PFSK-1 (cell line): Measurements from ENCODE around the gene DGUOK.

Experiments
- FOXP2 ChIP-seq: optimal IDR thresholded peaks from 2 replicates; pipeline ENCODE3; 2011; ENCODE audit warnings: borderline replicate concordance, control low read depth, inconsistent platforms; ENCODE audit not compliant: insufficient read depth; ENCODE audit errors: extremely low read length, extremely low read depth
- POLR2AphosphoS5 ChIP-seq: IDR thresholded peaks from 2 replicates; pipeline ENCODE4 v1.6.1; 2012; ENCODE audit warnings: low read depth, mild to moderate bottlenecking, control low read depth, low read length, moderate library complexity
- REST ChIP-seq, 2 experiments: IDR thresholded peaks; 2 replicates each; pipeline versions ENCODE4 v1.6.1 to v1.8.0; 2011 to 2012; ENCODE audit warnings: low read depth in 2 of 2, low read length in 2 of 2, control low read depth in 1 of 2, inconsistent platforms in 1 of 2, mild to moderate bottlenecking in 1 of 2, moderate library complexity in 1 of 2; ENCODE audit not compliant: insufficient read depth in 1 of 2
- SIN3A ChIP-seq: IDR thresholded peaks from 2 replicates; pipeline ENCODE4 v1.6.1; 2012; ENCODE audit warnings: mild to moderate bottlenecking, low read length, moderate library complexity, borderline replicate concordance; ENCODE audit not compliant: insufficient read depth
- TAF1 ChIP-seq: IDR thresholded peaks from 2 replicates; pipeline ENCODE4 v1.6.1; 2012; ENCODE audit warnings: low read length, control low read depth, borderline replicate concordance; ENCODE audit not compliant: insufficient read depth

The DGUOK gene

GRCh38 chr2:74005786-74006185 is 79.1 kb downstream of the DGUOK start:
- TF ChIP-seq SIN3A (no peak), POLR2AphosphoS5 (no peak), REST (IDR thresholded peaks at IDR 0.05; ENCODE audit: insufficient read depth in 1 of 2, low read depth in 2 of 2, low read length in 2 of 2) (no peak), FOXP2 (no peak), TAF1 (no peak)

GRCh38 chr2:74006459-74006858 is 79.8 kb downstream of the DGUOK start:
- TF ChIP-seq TAF1 (no peak), FOXP2 (no peak), POLR2AphosphoS5 (no peak)

GRCh38 chr2:74007121-74007520 is 80.4 kb downstream of the DGUOK start:
- TF ChIP-seq REST (IDR thresholded peaks at IDR 0.05; ENCODE audit: insufficient read depth in 1 of 2, low read depth in 2 of 2, low read length in 2 of 2) (no peak), POLR2AphosphoS5 (no peak), SIN3A (no peak), FOXP2 (no peak), TAF1 (no peak)

GRCh38 chr2:74007711-74008110 is 81.0 kb downstream of the DGUOK start:
- TF ChIP-seq POLR2AphosphoS5 (no peak), REST (IDR thresholded peaks at IDR 0.05; ENCODE audit: insufficient read depth in 1 of 2, low read depth in 2 of 2, low read length in 2 of 2) (no peak), SIN3A (no peak), FOXP2 (no peak), TAF1 (no peak)
